ENCODE data around the gene MTERF1.

DNA sequence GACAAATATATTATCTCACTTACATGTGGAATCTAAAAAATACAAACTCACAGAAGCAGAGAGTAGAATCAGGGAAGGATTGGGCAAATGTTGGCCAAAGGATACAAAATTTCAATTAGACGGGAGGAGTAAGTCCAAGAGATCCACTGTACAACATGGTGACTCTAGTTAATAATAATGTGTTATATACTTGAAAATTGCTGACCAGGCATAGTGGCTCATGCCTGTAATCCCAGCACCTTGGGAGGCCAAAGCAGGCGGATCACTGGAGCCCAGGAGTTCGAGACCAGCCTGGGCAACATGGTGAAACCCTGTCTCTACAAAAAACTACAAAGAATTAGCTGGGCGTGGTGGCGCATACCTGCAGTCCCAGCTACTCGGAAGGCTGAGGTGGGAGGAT is 16.4 kb downstream of the MTERF1 start:
- TF ChIP-seq, protein P1, sequence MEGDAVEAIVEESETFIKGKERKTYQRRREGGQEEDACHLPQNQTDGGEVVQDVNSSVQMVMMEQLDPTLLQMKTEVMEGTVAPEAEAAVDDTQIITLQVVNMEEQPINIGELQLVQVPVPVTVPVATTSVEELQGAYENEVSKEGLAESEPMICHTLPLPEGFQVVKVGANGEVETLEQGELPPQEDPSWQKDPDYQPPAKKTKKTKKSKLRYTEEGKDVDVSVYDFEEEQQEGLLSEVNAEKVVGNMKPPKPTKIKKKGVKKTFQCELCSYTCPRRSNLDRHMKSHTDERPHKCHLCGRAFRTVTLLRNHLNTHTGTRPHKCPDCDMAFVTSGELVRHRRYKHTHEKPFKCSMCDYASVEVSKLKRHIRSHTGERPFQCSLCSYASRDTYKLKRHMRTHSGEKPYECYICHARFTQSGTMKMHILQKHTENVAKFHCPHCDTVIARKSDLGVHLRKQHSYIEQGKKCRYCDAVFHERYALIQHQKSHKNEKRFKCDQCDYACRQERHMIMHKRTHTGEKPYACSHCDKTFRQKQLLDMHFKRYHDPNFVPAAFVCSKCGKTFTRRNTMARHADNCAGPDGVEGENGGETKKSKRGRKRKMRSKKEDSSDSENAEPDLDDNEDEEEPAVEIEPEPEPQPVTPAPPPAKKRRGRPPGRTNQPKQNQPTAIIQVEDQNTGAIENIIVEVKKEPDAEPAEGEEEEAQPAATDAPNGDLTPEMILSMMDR (IDR thresholded peaks at IDR 0.05; ENCODE audit: insufficient read depth, low read length) = no peak
- no peak for TF ChIP-seq POLR2AphosphoS5 (IDR thresholded peaks at IDR 0.05; ENCODE audit: low read depth)
- TF ChIP-seq SPI1 (IDR thresholded peaks at IDR 0.05; ENCODE audit: borderline replicate concordance, low read depth) = no peak
- no peak for TF ChIP-seq GABPA (IDR thresholded peaks at IDR 0.05; ENCODE audit: low read depth)
- TF ChIP-seq, protein P2, sequence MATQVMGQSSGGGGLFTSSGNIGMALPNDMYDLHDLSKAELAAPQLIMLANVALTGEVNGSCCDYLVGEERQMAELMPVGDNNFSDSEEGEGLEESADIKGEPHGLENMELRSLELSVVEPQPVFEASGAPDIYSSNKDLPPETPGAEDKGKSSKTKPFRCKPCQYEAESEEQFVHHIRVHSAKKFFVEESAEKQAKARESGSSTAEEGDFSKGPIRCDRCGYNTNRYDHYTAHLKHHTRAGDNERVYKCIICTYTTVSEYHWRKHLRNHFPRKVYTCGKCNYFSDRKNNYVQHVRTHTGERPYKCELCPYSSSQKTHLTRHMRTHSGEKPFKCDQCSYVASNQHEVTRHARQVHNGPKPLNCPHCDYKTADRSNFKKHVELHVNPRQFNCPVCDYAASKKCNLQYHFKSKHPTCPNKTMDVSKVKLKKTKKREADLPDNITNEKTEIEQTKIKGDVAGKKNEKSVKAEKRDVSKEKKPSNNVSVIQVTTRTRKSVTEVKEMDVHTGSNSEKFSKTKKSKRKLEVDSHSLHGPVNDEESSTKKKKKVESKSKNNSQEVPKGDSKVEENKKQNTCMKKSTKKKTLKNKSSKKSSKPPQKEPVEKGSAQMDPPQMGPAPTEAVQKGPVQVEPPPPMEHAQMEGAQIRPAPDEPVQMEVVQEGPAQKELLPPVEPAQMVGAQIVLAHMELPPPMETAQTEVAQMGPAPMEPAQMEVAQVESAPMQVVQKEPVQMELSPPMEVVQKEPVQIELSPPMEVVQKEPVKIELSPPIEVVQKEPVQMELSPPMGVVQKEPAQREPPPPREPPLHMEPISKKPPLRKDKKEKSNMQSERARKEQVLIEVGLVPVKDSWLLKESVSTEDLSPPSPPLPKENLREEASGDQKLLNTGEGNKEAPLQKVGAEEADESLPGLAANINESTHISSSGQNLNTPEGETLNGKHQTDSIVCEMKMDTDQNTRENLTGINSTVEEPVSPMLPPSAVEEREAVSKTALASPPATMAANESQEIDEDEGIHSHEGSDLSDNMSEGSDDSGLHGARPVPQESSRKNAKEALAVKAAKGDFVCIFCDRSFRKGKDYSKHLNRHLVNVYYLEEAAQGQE (IDR thresholded peaks at IDR 0.05; ENCODE audit: insufficient replicate concordance, low read depth) = no peak
